NOMO-1 treated with dmso at 0.1 percent for 144 hours (cell line): ENCODE data around the gene FBXW11.

Source experiments
- DNase-seq: peaks from one replicate; lab custom pipeline; 2025; ENCODE audit not compliant: unreplicated experiment; lab: John Stamatoyannopoulos, UW

Gene FBXW11

DNA sequence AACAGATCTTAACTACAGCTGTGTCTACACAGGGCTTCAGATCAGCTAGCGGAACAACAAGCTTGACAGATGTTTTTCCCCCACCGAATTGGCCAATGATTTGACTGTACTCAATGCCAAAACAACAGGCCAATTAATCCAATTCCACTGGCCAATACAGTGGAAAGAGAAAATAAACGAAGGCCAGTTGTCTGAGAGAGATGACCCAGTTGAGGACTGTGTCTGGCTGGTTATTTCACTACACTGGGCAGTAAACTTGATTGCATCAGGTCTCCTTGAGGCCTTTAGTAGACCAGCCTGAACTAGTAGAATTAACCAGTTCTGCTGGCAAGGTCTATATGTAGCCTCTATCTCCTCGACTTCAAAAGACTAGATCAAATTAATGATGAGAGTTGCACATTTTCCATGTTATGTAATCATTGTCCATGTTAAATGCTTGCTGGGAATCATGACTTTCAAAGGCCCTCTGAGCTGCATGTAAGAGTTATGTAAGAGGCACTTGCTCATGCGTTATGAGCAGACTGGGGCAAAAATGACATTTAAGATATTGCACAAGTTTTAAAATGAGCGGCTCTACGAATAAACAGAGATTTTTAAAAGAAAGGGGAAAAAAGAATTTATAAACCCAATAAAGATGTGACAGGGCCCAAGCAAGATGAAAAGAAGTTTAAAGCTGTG is 192.5 kb downstream of the FBXW11 start:
- DNase-seq, result no peak

DNA sequence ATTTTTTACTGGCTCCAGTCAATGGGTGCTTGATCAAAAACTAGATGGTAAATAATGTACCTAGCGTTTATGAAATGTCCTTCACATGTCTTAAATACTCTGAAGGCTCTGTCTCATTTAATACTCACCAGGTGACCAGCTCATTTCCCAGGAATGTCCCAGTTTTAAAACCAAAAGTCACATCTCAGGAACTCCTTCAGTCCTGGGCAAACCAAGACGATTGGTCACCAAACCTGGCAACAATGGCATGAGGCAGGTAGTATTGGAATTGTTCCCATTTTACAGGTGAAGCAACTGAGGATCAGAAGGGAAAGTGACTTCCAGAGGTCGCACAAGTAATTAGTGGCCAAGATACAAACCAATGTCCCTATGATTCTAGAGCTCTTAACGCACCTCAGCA is 193.2 kb downstream of the FBXW11 start:
- DNase-seq, result no peak
